PFSK-1 (cell line): ENCODE results near the gene TM4SF18.

ENCODE experiments used
- FOXP2 ChIP-seq: optimal IDR thresholded peaks from 2 replicates; pipeline ENCODE3; 2011; ENCODE audit warnings: borderline replicate concordance, control low read depth, inconsistent platforms; ENCODE audit not compliant: insufficient read depth; ENCODE audit errors: extremely low read length, extremely low read depth
- POLR2AphosphoS5 ChIP-seq: IDR thresholded peaks from 2 replicates; pipeline ENCODE4 v1.6.1; 2012; ENCODE audit warnings: low read depth, mild to moderate bottlenecking, control low read depth, low read length, moderate library complexity
- SIN3A ChIP-seq: IDR thresholded peaks from 2 replicates; pipeline ENCODE4 v1.6.1; 2012; ENCODE audit warnings: mild to moderate bottlenecking, low read length, moderate library complexity, borderline replicate concordance; ENCODE audit not compliant: insufficient read depth
- TAF1 ChIP-seq: IDR thresholded peaks from 2 replicates; pipeline ENCODE4 v1.6.1; 2012; ENCODE audit warnings: low read length, control low read depth, borderline replicate concordance; ENCODE audit not compliant: insufficient read depth
- TF ChIP-seq, protein P1 (sequence below), 2 experiments: IDR thresholded peaks; 2 replicates each; pipeline versions ENCODE4 v1.6.1 to v1.8.0; 2011 to 2012; ENCODE audit warnings: low read depth in 2 of 2, low read length in 2 of 2, control low read depth in 1 of 2, inconsistent platforms in 1 of 2, mild to moderate bottlenecking in 1 of 2, moderate library complexity in 1 of 2; ENCODE audit not compliant: insufficient read depth in 1 of 2

TM4SF18 gene

DNA sequence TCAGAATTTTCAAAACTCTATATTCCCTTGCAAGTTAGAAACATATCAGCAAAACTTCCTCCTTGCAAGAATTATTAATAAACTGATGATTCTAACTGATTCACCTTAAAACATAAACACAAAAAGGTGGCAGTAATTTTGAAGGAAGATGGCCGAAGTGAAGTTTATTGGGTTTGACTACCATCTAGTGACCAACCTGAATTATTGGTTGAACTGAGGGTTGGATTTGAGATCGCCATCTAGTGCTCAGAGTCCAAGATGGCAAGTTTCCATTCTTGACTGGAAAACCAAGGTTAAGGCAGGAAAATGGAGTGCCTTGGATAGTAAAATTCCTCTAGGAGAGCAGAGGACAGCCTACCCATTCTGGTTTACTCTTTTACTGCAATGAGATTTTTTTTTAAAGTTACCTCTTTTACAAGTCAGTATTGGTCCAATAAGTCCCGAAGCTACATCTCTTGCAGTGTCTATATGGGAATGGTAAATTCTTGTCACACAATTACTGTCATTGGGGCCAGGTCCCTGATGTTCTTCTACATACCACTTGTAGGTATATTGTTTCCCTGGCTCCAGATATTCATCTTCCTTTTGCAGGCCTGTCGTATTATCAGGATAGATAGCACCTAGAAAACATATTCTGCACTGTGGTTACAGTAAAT, 60.2 kb downstream of the TM4SF18 start:
- TF ChIP-seq SIN3A: no peak
- TF ChIP-seq TAF1: no peak
- TF ChIP-seq POLR2AphosphoS5: no peak
- TF ChIP-seq FOXP2: no peak
- TF ChIP-seq, protein P1, sequence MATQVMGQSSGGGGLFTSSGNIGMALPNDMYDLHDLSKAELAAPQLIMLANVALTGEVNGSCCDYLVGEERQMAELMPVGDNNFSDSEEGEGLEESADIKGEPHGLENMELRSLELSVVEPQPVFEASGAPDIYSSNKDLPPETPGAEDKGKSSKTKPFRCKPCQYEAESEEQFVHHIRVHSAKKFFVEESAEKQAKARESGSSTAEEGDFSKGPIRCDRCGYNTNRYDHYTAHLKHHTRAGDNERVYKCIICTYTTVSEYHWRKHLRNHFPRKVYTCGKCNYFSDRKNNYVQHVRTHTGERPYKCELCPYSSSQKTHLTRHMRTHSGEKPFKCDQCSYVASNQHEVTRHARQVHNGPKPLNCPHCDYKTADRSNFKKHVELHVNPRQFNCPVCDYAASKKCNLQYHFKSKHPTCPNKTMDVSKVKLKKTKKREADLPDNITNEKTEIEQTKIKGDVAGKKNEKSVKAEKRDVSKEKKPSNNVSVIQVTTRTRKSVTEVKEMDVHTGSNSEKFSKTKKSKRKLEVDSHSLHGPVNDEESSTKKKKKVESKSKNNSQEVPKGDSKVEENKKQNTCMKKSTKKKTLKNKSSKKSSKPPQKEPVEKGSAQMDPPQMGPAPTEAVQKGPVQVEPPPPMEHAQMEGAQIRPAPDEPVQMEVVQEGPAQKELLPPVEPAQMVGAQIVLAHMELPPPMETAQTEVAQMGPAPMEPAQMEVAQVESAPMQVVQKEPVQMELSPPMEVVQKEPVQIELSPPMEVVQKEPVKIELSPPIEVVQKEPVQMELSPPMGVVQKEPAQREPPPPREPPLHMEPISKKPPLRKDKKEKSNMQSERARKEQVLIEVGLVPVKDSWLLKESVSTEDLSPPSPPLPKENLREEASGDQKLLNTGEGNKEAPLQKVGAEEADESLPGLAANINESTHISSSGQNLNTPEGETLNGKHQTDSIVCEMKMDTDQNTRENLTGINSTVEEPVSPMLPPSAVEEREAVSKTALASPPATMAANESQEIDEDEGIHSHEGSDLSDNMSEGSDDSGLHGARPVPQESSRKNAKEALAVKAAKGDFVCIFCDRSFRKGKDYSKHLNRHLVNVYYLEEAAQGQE (IDR thresholded peaks at IDR 0.05; ENCODE audit: insufficient read depth in 1 of 2, low read depth in 2 of 2, low read length in 2 of 2): no peak

DNA sequence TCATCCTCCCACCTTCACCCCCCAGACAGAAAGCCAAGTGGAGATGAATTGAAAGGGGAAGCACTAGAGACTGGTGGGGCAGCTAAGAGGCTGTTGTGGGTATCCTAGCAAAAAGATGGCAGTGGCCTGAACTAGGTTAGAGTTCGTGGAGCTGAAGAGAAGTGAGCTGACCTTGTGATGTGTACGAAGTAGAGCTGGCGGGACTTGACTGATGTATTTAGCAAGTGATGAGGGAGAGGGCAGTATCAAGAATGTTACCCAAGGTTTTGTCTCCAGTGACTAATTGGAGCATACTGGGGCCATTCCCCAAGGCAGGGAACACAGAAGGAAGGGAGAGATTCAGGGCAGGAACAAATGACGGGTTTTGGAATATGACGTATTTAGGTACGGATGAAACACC, 61.8 kb downstream of the TM4SF18 start:
- TF ChIP-seq SIN3A: no peak
- no peak for TF ChIP-seq POLR2AphosphoS5
- no peak for TF ChIP-seq TAF1
- no peak for TF ChIP-seq FOXP2
- TF ChIP-seq, protein P1 (IDR thresholded peaks at IDR 0.05; ENCODE audit: insufficient read depth in 1 of 2, low read depth in 2 of 2, low read length in 2 of 2): no peak

DNA sequence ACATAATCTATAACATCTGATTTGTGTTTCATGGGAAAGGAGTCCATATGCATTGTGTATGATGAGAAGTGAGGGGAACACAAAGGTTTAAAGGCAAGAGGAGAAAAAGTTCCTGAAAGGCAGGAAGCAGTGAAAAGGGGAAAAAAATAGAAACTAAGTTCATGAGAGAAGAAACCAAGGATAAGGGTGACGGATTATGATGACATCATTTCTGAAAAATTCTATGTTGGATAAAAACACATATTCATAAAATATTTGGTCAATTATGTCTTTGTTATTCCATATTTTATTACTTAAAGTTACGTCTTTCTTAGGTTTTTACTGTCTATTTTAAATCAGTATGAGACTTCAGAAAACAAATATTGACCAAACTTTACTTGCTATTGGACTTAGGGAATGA, 63.3 kb downstream of the TM4SF18 start:
- TF ChIP-seq TAF1 (no peak), SIN3A (no peak), POLR2AphosphoS5 (no peak), FOXP2 (no peak)
- TF ChIP-seq, protein P1 (IDR thresholded peaks at IDR 0.05; ENCODE audit: insufficient read depth in 1 of 2, low read depth in 2 of 2, low read length in 2 of 2): no peak

DNA sequence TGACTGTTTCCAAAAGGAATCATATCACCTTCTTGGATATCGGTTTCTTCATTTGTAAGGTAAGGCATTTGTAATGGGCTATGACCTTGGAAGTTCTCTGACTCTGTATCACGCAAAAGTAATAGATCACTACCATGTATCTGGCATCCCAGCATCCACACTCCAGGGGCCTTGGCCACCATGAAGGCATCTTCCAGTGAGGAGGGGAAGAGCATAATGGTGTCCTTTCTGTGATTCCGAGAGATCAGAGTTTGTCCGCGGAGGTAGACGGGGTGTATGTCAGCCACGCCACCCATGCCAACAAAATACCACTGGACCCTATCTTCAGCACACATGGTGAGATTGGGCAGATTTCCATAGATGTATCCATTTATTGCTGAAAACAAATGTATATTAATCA, 63.7 kb downstream of the TM4SF18 start:
- TF ChIP-seq FOXP2: no peak
- TF ChIP-seq, protein P1 (IDR thresholded peaks at IDR 0.05; ENCODE audit: insufficient read depth in 1 of 2, low read depth in 2 of 2, low read length in 2 of 2): no peak
